ENCODE measurements around the gene CIRBP. TPM values are rescaled to one million over a fixed set of nuclear protein-coding genes. Genes with fewer than 3 reads are reported as not detected.
A peak's percentile ranks its signal among the peaks of the same experiment; 100 is the strongest.

The CIRBP gene
- total and polyA plus RNA-seq, 2 of the 13 experiments (the other 11 are each of a cell fraction or from before 2014, with no cell fraction given), result 133 to 140 TPM

- TF ChIP-seq ZNF33B (CRISPR knock-in tag; IDR thresholded peaks at IDR 0.05), result no peak
- peak; percentile 83 for TF ChIP-seq SALL1 (CRISPR knock-in tag; IDR thresholded peaks at IDR 0.05)
- no peak for TF ChIP-seq PTBP1 (IDR thresholded peaks at IDR 0.05; ENCODE audit: low read depth, low read length, poor library complexity, severe bottlenecking)
- no peak for TF ChIP-seq ZBTB34 (CRISPR knock-in tag; IDR thresholded peaks at IDR 0.05)
- no peak for TF ChIP-seq AKNA (CRISPR knock-in tag; IDR thresholded peaks at IDR 0.05; ENCODE audit: borderline replicate concordance)
- peak; percentile 87 for TF ChIP-seq PITX1 (CRISPR knock-in tag; IDR thresholded peaks at IDR 0.05)
- no peak for TF ChIP-seq KDM3A (CRISPR knock-in tag; IDR thresholded peaks at IDR 0.05; ENCODE audit: low read depth)
- TF ChIP-seq ARHGAP35 (CRISPR knock-in tag; IDR thresholded peaks at IDR 0.05; ENCODE audit: borderline replicate concordance), result no peak
- no peak for TF ChIP-seq SRSF1 (optimal IDR thresholded peaks at IDR 0.05; ENCODE audit: low read depth, low read length)
- TF ChIP-seq SOX5 (CRISPR knock-in tag; IDR thresholded peaks at IDR 0.05; ENCODE audit: borderline replicate concordance), result 0 out of 2 replicates have a peak, but pooled peaks have one; percentile 31
- no peak for TF ChIP-seq MYPOP (CRISPR knock-in tag; IDR thresholded peaks at IDR 0.05)
- TF ChIP-seq ZNF337 (CRISPR knock-in tag; IDR thresholded peaks at IDR 0.05; ENCODE audit: borderline replicate concordance, low read depth), result no peak
- TF ChIP-seq REL (CRISPR knock-in tag; conservative IDR thresholded peaks at IDR 0.05), result no peak
- no peak for TF ChIP-seq ZNF563 (CRISPR knock-in tag; IDR thresholded peaks at IDR 0.05)
- 0 out of 2 replicates have a peak, but pooled peaks have one; percentile 7 for TF ChIP-seq ZNF816 (CRISPR knock-in tag; IDR thresholded peaks at IDR 0.05; ENCODE audit: borderline replicate concordance)
- 0 out of 2 replicates have a peak, but pooled peaks have one; percentile 24 for TF ChIP-seq ZNF709 (CRISPR knock-in tag; IDR thresholded peaks at IDR 0.05)
- TF ChIP-seq MAZ (IDR thresholded peaks at IDR 0.05; ENCODE audit: borderline replicate concordance, low read depth, low read length), result no peak
- TF ChIP-seq MAZ (CRISPR knock-in tag; IDR thresholded peaks at IDR 0.05; ENCODE audit: low read depth), result 0 out of 2 replicates have a peak, but pooled peaks have one; percentile 31
- TF ChIP-seq NR2F6 (IDR thresholded peaks at IDR 0.05), result peak; percentile 99
- TF ChIP-seq NR2F6 (CRISPR knock-in tag; IDR thresholded peaks at IDR 0.05), result peak; percentile 95
- 0 out of 2 replicates have a peak, but pooled peaks have one; percentile 57 for TF ChIP-seq ZNF772 (CRISPR knock-in tag; IDR thresholded peaks at IDR 0.05)
- no peak for TF ChIP-seq SUZ12 (IDR thresholded peaks at IDR 0.05; ENCODE audit: low read depth, low read length)
- TF ChIP-seq ZNF317 (CRISPR knock-in tag; IDR thresholded peaks at IDR 0.05), result no peak
- TF ChIP-seq SOX6 (IDR thresholded peaks at IDR 0.05), result no peak
- TF ChIP-seq SOX6 (CRISPR knock-in tag; IDR thresholded peaks at IDR 0.05), result peak; percentile 68
Observed at GRCh38 chr19:1254530-1255185, 14.5 kb upstream of the CIRBP start (continued).

All from HepG2 (cell line).